Ammon's horn (tissue), 1 donor: ENCODE results near the gene HTRA3.

Source experiments
- DNase-seq: peaks from one replicate; pipeline ENCODE4 v3.0.0-alpha.2; 2016; ENCODE audit warnings: low spot score

Gene HTRA3

DNA sequence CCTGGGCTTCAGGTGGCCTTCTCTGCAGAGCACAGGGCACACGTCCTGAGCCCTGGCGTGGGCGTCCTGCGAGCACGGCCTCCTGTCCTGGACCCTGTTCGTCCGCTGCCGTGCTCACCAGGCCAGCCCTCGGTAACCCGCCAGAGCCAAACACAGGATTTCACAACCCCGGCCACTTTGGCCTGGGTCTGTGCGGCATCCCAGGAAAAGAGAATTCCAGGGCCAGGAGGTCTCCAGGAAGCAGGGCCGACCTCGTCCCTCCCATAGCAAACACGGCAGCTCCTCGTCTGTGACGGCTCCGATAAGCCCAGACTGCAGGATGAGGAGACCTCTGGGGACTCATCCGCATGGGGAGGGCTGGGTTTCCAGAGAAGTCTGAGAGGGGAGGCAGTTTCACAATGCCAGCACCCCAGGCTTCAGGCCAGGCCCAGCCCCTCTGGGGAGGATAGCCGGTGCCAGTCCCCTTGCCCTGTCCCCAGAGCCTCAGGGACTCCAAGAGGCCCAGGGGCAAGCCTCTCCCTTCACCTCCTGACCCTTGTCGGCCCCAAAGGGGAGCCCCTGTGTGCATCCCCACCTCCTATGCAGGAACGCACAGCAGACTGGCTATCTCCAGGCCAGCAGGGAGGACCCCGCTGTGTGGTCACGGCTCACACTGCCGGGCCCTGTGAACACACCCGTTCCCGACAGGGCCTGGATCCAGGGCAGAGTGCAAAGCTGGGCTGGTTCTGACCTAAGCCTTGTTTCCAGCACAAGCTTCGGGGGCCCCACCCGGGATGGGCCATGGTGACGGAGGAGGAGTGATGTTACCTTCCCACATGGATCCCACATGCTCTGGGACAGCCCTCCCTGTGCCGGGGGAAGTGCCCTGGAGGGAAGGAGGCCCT is 22.3 kb upstream of the HTRA3 start:
- no peak for DNase-seq

DNA sequence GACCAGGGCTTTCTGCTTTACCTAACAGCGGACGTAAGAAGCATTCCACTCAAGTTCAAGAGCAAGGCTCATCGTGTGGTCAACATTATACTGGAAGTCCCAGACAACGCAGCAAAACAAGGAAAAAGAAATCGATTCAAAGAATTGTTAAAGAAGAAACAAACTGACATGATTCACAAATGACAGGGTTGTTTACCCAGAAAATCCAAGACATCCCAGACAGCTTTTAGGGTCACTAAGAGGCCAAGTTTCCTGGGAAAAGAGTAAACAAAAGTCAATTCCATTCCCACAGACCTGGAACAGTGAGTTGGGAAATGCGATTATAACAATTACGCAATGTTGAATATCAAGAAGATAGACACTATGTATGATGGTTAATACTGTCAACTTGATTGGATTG is 21.5 kb upstream of the HTRA3 start:
- no peak for DNase-seq

GRCh38 chr4:8250227-8250626 is 19.3 kb upstream of the HTRA3 start:
- no peak for DNase-seq

- DNase-seq = no peak
These were observed 18.9 kb upstream of the HTRA3 start for GRCh38 chr4:8250637-8251036.

DNA sequence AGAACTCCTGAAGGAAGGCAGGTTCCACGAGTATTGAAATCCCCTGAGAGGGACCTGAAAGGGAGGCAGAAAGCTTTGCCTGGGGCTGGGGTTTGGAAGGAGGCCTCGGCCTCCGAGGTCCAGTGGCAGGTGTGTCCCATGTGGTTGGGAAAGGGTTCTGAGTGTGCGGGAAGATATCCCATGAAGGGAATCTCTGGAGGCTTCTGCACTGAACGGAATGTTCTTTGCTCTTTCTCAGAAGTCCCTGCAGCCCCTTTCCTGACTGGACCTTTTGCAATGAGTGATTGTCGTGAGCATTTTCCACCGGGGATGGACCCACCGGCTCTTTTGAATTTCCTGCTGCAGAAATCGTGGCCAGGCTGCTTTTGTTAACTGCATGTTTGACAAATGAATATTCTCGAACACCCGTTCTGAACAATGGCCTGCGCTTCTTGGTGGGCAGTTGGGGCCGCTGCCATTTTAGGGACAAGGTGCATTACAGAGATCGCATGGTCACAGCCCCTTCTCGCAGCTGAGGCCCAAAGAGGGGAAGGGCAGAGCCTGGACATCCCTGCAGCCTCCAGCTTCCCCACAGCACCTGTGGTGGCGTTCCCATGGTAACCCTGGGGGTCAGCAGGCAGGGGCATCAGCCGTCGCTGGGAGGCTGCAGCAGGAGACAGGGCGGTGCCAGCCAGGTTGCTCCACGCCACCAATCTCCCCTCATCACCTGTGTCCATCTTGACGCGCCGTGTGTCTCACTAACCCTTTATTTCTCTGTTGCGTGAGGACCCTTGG is 18.3 kb upstream of the HTRA3 start:
- DNase-seq = no peak

DNA sequence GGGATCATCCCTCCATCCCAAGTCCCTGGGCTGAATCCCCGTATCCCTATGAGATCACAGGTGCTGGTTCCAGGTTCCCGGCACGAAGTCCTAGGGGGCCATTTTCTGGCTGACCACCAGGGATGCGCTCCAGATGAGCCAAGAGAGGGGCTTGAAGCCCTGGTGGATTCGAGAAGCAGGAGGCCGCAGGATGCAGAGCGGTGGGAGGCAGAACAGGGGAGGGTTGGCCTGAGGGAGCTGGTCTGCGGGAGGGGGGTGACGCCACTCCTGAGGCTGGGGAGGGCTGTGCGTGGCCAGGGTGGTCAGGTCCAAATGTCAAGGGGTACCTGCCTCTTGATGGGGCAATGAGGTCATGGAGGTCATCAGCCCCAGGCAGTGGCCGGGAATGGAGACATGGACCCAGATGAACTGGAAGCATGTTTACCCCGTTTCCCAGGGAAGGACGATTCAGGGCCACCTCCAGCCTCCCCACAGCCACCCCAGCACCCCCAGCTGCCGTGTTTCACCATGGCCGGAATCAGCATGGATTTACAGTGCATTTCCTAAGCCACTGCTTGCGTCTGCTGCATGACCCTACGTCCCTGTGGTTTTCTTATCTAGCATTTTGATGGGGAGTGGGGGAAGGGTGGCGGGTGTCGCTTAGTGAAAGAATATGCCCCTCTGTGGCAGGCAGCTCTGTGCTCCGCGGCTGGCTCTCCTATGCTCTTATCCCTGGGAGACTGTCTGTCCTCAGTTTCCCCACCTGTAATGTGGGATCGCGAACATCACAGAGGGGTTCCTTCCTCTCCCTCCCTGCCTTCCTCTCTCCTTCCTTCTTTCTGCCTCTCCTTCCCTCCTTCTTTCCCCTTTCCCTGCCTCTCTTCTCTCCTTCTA is 17.0 kb upstream of the HTRA3 start:
- no peak for DNase-seq

DNA sequence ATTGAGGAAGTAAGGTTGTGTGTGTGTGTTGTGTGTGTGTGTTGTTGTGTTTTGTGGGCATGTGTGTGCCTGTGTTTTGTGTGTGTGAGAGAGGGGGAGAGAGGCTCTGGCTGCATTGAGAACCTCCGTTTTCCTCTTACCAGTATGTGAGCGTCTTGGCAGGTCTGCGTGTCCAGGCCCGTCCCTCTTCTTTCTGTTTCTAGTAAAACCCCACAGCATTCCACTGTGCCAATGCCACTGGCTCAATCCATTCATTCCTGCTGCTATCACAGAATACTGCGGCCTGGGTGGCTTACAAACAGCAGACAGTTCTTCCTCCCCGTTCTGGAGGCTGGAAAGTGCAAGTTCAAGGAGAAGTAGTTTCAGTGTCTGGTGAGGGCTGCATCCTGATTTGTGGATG is 15.5 kb upstream of the HTRA3 start:
- no peak for DNase-seq

DNA sequence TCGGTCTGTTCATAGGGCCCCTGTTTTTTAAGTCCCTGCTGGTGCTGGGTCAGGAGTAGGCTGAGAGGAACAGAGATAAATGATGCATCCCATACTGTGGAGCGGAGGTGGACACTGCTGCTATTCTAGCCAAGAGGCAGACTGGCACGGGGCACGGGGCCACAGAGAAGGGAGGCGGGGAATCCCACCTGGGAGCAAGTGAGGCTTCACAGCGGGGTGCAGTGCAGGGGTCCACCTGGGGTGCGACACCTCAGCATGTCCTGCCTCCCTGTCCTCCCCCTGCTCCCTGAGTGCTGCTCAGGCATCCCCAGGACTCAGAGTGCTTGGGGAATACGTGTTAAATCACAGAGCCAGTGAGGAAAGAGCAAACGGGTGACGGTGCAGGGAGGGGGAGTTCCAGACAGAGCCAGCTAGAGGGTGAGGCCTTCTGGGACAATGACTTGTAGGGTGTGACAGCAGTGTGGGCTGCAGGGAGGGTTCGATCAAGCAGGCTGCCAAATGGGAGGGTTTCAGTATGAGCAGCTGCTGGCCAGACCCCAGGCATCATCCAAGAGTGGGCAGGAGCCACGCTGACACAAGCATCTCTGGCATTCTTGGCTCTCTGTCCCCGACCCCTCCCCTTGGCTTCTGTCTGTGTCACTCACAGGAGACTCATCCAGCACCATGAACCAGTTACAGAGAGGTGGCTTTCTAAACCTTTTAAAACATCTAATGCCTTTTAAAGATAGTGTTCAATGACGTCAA is 13.7 kb upstream of the HTRA3 start:
- no peak for DNase-seq

DNA sequence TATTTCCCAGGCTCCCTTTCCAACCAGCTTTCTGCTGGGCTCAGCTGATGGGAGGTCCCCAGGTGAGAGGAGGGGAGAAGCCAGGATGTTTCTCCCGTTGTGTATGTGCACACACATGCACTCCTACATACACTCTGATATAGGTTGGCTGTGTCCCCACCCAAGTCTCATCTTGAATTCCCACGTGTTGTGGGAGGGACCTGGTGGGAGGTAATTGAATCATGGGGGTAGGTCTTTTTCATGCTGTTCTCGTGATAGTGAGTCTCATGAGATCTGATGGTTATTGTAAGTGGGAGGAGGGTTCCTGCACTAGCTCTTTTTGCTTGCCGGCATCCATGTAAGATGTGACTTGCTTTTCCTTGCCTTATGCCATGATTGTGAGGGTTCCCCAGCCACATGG is 11.7 kb upstream of the HTRA3 start:
- no peak for DNase-seq

- no peak for DNase-seq
These were observed 10.9 kb upstream of the HTRA3 start for GRCh38 chr4:8258552-8259212.

- DNase-seq = no peak
These were observed 9.7 kb upstream of the HTRA3 start for GRCh38 chr4:8259743-8260430.

GRCh38 chr4:8260656-8261111 is 8.9 kb upstream of the HTRA3 start:
- DNase-seq = peak; percentile 34

- DNase-seq = no peak
These were observed 7.6 kb upstream of the HTRA3 start for GRCh38 chr4:8261851-8262535.

DNA sequence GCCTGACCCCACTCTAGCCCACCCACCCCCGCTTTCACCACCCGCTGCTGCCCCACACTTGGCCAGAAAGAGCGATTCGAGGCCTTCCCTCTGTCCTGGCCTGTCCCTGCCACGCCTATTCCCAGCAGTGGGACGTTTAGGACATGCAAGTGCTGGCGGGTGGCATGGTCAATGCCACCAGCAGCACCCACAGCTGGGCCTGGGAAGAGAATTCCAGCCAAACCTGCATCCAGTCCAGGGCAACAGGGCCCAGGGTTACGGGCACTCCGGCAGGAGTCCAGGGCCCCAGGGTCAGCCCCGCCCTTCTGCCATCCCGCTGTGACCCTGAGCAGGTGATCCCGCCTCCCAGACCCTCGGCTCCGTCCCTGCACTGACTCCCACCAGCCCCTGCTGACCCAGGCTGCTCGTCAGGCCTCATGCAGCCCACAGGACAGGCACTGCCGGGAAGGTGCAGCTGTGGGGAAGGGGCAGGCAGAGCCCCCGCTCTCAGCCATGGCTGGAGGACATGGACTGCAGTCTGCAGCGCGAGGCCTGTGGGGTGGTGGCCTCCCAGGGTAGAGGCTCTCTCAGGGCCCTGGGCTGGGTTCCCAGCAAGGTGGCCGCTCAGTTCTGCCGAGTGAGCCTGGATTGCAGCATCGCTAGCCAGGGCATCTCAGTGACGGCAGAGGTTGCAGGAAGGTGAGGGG is 6.8 kb upstream of the HTRA3 start:
- DNase-seq = no peak

DNA sequence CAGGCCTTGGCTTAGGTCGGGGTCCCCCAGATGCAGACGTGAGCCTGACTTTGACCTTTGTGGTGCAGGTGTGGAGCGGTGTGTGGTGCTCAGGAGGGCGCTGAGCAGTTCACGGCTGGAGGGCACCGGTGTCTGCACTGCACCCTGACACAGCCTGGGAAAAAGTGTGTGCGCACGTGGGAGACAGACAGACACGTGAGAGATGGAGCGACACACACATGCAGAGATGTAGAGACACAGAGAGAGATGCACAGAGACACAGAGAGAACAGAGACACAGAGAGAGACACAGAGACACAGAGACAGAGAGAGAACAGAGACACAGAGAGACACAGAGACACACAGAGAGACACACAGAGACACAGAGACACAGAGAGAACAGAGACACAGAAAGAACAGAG is 6.2 kb upstream of the HTRA3 start:
- DNase-seq = no peak

GRCh38 chr4:8264106-8264505 is 5.4 kb upstream of the HTRA3 start:
- no peak for DNase-seq

- DNase-seq = no peak
These were observed 4.2 kb upstream of the HTRA3 start for GRCh38 chr4:8265171-8265929.

- DNase-seq = no peak
These were observed 3.5 kb upstream of the HTRA3 start for GRCh38 chr4:8266088-8266487.
